ENCODE results near the gene IGSF9. TPM values are rescaled to one million over a fixed set of nuclear protein-coding genes. Genes with fewer than 3 reads are reported as not detected.

The IGSF9 gene
- total RNA-seq, 1 experiment from 2014 or later: 21.2 TPM

GRCh38 chr1:159989581-159989980 is 44.2 kb upstream of the IGSF9 start:
- POLR2A ChIA-PET: no interaction called here
- no TSS peak for BruUV-seq (replicated peaks)
- no peaks in the 10 kb centered on the region for H3K27me3 Mint-ChIP-seq (ENCODE audit: insufficient read depth, unreplicated experiment)
- TF ChIP-seq CTCF (IDR thresholded peaks at IDR 0.05; ENCODE audit: insufficient read depth in 1 of 2, low read depth in 1 of 2, low read length in 1 of 2, severe bottlenecking in 1 of 2, unreplicated experiment in 1 of 2): no peak
- CTCF ChIA-PET: no interaction called here
- peaks cover 8% of the 10 kb centered on the region for H3K4me1 Mint-ChIP-seq (ENCODE audit: low read depth, unreplicated experiment)
- H3K9me3 Mint-ChIP-seq (ENCODE audit: unreplicated experiment): no peaks in the 10 kb centered on the region
- H3K27ac Mint-ChIP-seq (ENCODE audit: unreplicated experiment): no peak overlapping the region
- no peaks in the 10 kb centered on the region for H3K36me3 Mint-ChIP-seq (ENCODE audit: insufficient read depth, unreplicated experiment)
- no peak for DNase-seq
- intact Hi-C loops (cut with micrococcal nuclease; ENCODE audit: unreplicated experiment): no loop called here
- no peaks in the 10 kb centered on the region for H3K27me3 ChIP-seq (replicated peaks; ENCODE audit: control insufficient read depth, insufficient read depth, low read length)
- no peaks in the 10 kb centered on the region for H3K9me3 ChIP-seq
- peaks cover 14% of the 10 kb centered on the region for H3K4me1 ChIP-seq
- no peaks in the 10 kb centered on the region for H3K36me3 ChIP-seq (ENCODE audit: control insufficient read depth, insufficient read depth, low read length)
- no peak overlapping the region for H3K4me3 ChIP-seq (ENCODE audit: low read depth, low read length)
- H3K4me3 Mint-ChIP-seq (ENCODE audit: unreplicated experiment): no peak overlapping the region

- no peaks in the 10 kb centered on the region for H3K27me3 Mint-ChIP-seq (ENCODE audit: insufficient read depth, unreplicated experiment)
- intact Hi-C loops (cut with micrococcal nuclease; ENCODE audit: unreplicated experiment): no loop called here
- Histone ChIP-seq H3K36me3 (ENCODE audit: control insufficient read depth, insufficient read depth, low read length) (no peaks in the 10 kb centered on the region), H3K4me1 (peaks cover 14% of the 10 kb centered on the region), H3K4me3 (ENCODE audit: low read depth, low read length) (no peak overlapping the region), H3K9me3 (no peaks in the 10 kb centered on the region), H3K27me3 (replicated peaks; ENCODE audit: control insufficient read depth, insufficient read depth, low read length) (no peaks in the 10 kb centered on the region)
- no peak overlapping the region for H3K4me3 Mint-ChIP-seq (ENCODE audit: unreplicated experiment)
- no peaks in the 10 kb centered on the region for H3K9me3 Mint-ChIP-seq (ENCODE audit: unreplicated experiment)
- peaks cover 8% of the 10 kb centered on the region for H3K4me1 Mint-ChIP-seq (ENCODE audit: low read depth, unreplicated experiment)
- no peak overlapping the region for H3K27ac Mint-ChIP-seq (ENCODE audit: unreplicated experiment)
- H3K36me3 Mint-ChIP-seq (ENCODE audit: insufficient read depth, unreplicated experiment): no peaks in the 10 kb centered on the region
- no TSS peak for BruUV-seq (replicated peaks)
- DNase-seq: no peak
- no peak for TF ChIP-seq CTCF (IDR thresholded peaks at IDR 0.05; ENCODE audit: insufficient read depth in 1 of 2, low read depth in 1 of 2, low read length in 1 of 2, severe bottlenecking in 1 of 2, unreplicated experiment in 1 of 2)
- ChIA-PET CTCF (no interaction called here), POLR2A (no interaction called here)
Measured at GRCh38 chr1:159988006-159988405, 42.6 kb upstream of the IGSF9 start.

GRCh38 chr1:159987186-159987585 is 41.8 kb upstream of the IGSF9 start:
- CTCF ChIA-PET: interaction anchor here (0.6 to 1.3 kb wide), 2 partner anchors 14 to 114 kb away, joined by 3 read pairs; no protein-coding TSS in a partner anchor

More at GRCh38 chr1:159987186-159987585, 41.8 kb upstream of the IGSF9 start:
- intact Hi-C loops (cut with micrococcal nuclease; ENCODE audit: unreplicated experiment): no loop called here
- H3K9me3 Mint-ChIP-seq (ENCODE audit: unreplicated experiment): no peaks in the 10 kb centered on the region
- H3K4me3 Mint-ChIP-seq (ENCODE audit: unreplicated experiment): no peak overlapping the region
- BruUV-seq (replicated peaks): no TSS peak
- Histone ChIP-seq H3K27me3 (replicated peaks; ENCODE audit: control insufficient read depth, insufficient read depth, low read length) (no peaks in the 10 kb centered on the region), H3K4me1 (peaks cover 12% of the 10 kb centered on the region), H3K4me3 (ENCODE audit: low read depth, low read length) (no peak overlapping the region), H3K36me3 (ENCODE audit: control insufficient read depth, insufficient read depth, low read length) (no peaks in the 10 kb centered on the region), H3K9me3 (no peaks in the 10 kb centered on the region)
- TF ChIP-seq CTCF (IDR thresholded peaks at IDR 0.05; ENCODE audit: insufficient read depth in 1 of 2, low read depth in 1 of 2, low read length in 1 of 2, severe bottlenecking in 1 of 2, unreplicated experiment in 1 of 2): no peak
- H3K36me3 Mint-ChIP-seq (ENCODE audit: insufficient read depth, unreplicated experiment): no peaks in the 10 kb centered on the region
- POLR2A ChIA-PET: no interaction called here
- H3K27ac Mint-ChIP-seq (ENCODE audit: unreplicated experiment): no peak overlapping the region
- H3K4me1 Mint-ChIP-seq (ENCODE audit: low read depth, unreplicated experiment): peaks cover 5% of the 10 kb centered on the region
- no peak for DNase-seq
- no peaks in the 10 kb centered on the region for H3K27me3 Mint-ChIP-seq (ENCODE audit: insufficient read depth, unreplicated experiment)

Data from Caco-2 (cell line).